GM12878 (cell line): Measurements from ENCODE around the gene PNMA1. TPM values are rescaled to one million over a fixed set of nuclear protein-coding genes. Genes with fewer than 3 reads are reported as not detected.

Source experiments
- ATF2 ChIP-seq: IDR thresholded peaks from 2 replicates; pipeline ENCODE4 v1.6.1; 2012; ENCODE audit warnings: low read length, inconsistent platforms
- CBFB ChIP-seq: IDR thresholded peaks from 2 replicates; pipeline ENCODE4 v1.6.1; 2016; ENCODE audit warnings: antibody characterized with exemption, low read depth
- CBX5 ChIP-seq: sonication (generic); IDR thresholded peaks from 2 replicates; pipeline ENCODE4 v1.6.1; 2016; ENCODE audit warnings: low read depth, moderate library complexity, mild to moderate bottlenecking, inconsistent platforms
- CHD1 ChIP-seq: IDR thresholded peaks from 2 replicates; pipeline ENCODE4 v1.6.1; 2012; ENCODE audit warnings: low read depth, low read length, improper control_type of control experiment
- E2F4 ChIP-seq: IDR thresholded peaks from 2 replicates; pipeline ENCODE4 v1.6.1; 2012; ENCODE audit warnings: low read depth, low read length, improper control_type of control experiment
- EZH2 ChIP-seq: IDR thresholded peaks from 2 replicates; pipeline ENCODE4 v1.6.1; 2012; ENCODE audit warnings: low read depth, mild to moderate bottlenecking, control low read depth, inconsistent platforms, low read length, borderline replicate concordance; ENCODE audit not compliant: control insufficient read depth
- GATAD2B ChIP-seq: fragments of 450-650 bp; conservative IDR thresholded peaks from 2 replicates; pipeline ENCODE4 v1.6.1; 2017; ENCODE audit warnings: low read depth, mild to moderate bottlenecking, moderate library complexity
- IRF3 ChIP-seq: fragments of 450-650 bp; IDR thresholded peaks from 2 replicates; pipeline ENCODE4 v1.6.1; 2014; ENCODE audit warnings: mild to moderate bottlenecking
- IRF4 ChIP-seq: IDR thresholded peaks from 2 replicates; pipeline ENCODE4 v1.6.1; 2011; ENCODE audit warnings: low read depth, low read length
- JUND ChIP-seq: IDR thresholded peaks from 2 replicates; pipeline ENCODE4 v1.6.1; 2012; ENCODE audit warnings: low read depth, mild to moderate bottlenecking, low read length, improper control_type of control experiment, moderate library complexity
- NBN ChIP-seq: fragments of 450-650 bp; IDR thresholded peaks from 2 replicates; pipeline ENCODE4 v1.6.1; 2016
- NR2C1 ChIP-seq: fragments of 450-650 bp; IDR thresholded peaks from 2 replicates; pipeline ENCODE4 v1.6.1; 2017; ENCODE audit warnings: antibody characterized with exemption, mild to moderate bottlenecking, moderate library complexity
- POLR2A ChIP-seq: IDR thresholded peaks from 2 replicates; pipeline ENCODE4 v1.6.1; 2011; ENCODE audit warnings: low read depth, mild to moderate bottlenecking, low read length
- REST ChIP-seq: IDR thresholded peaks from 2 replicates; pipeline ENCODE4 v1.6.1; 2012; ENCODE audit warnings: mild to moderate bottlenecking, low read depth, low read length
- SPI1 ChIP-seq: IDR thresholded peaks from 2 replicates; pipeline ENCODE4 v1.6.1; 2011; ENCODE audit warnings: low read depth, mild to moderate bottlenecking, low read length, moderate library complexity, borderline replicate concordance; ENCODE audit not compliant: insufficient read depth
- SRF ChIP-seq, 2 experiments: IDR thresholded peaks; 2 replicates each; pipeline ENCODE4 v1.6.1; 2011; ENCODE audit warnings: low read depth in 2 of 2, low read length in 2 of 2, mild to moderate bottlenecking in 1 of 2, moderate library complexity in 1 of 2
- SUPT20H ChIP-seq: IDR thresholded peaks from 2 replicates; pipeline ENCODE4 v1.6.1; 2011; ENCODE audit warnings: low read depth, mild to moderate bottlenecking, low read length, moderate library complexity, borderline replicate concordance; ENCODE audit not compliant: control insufficient read depth
- TCF3 ChIP-seq: IDR thresholded peaks from 2 replicates; pipeline ENCODE4 v1.6.1; 2012; ENCODE audit warnings: low read depth, mild to moderate bottlenecking, low read length, borderline replicate concordance; ENCODE audit not compliant: insufficient read depth
- ZBED1 ChIP-seq: IDR thresholded peaks from 2 replicates; pipeline ENCODE4 v1.6.1; 2016; ENCODE audit warnings: borderline replicate concordance
- ZBTB11 ChIP-seq: fragments of 450-650 bp; formaldehyde crosslinking; IDR thresholded peaks from 2 replicates; pipeline ENCODE4 v1.5.0; 2022; ENCODE audit warnings: mild to moderate bottlenecking, missing genetic modification characterization
- ZNF274 ChIP-seq: IDR thresholded peaks from one replicate; pipeline ENCODE4 v1.8.0; 2011; ENCODE audit not compliant: insufficient read length, insufficient read depth
- polyA plus RNA-seq, 11 experiments: library from polyadenylated mRNA; depleted of rRNA in 4 of 11; unstranded in 6 of 11; stranded (reverse) in 5 of 11; fragments of >200 nt; fragmentation: Nextera tagmentation in 4 of 11; fragmentation: Illumina TruSeq in 1 of 11; extraction: Ambion mirVana in 4 of 11; extraction: Trizol in 1 of 11; gene quantifications; 1 replicate in 1 of 11; 2 replicates in 10 of 11; pipeline versions ENCODE4 v1.2.1 to v1.2.3, GENCODE V29; 2011 to 2016; ENCODE audit warnings: inconsistent platforms in 2 of 11, missing spikeins in 2 of 11, low read depth in 1 of 11
- total RNA-seq, 4 experiments: library from RNA; depleted of rRNA in 3 of 4; stranded (reverse); fragments of >200 nt in 3 of 4; fragmentation: Illumina TruSeq in 1 of 4; extraction: Trizol in 1 of 4; gene quantifications; 2 replicates each; pipeline versions ENCODE4 v1.2.1 to v1.2.3, GENCODE V29; 2013 to 2021

Gene PNMA1
- total and polyA plus RNA-seq, 10 of the 15 experiments (the other 5 are each of a cell fraction or from before 2014, with no cell fraction given), result 1.8 to 39.3 (median 11.1) TPM

GRCh38 chr14:73762375-73762822, 48.2 kb upstream of the PNMA1 start (continued):
- TF ChIP-seq EZH2 (no peak), IRF4 (peak; percentile 93), POLR2A (0 out of 2 replicates have a peak, but pooled peaks have one; percentile 44), CHD1 (no peak), SRF (IDR thresholded peaks at IDR 0.05; ENCODE audit: low read depth in 2 of 2, low read length in 2 of 2) (0 out of 4 replicates have a peak, but pooled peaks of 1 of the 2 experiments have one; percentile 56), TCF3 (0 out of 2 replicates have a peak, but pooled peaks have one; percentile 26), SUPT20H (no peak), NBN (peak; percentile 61), ZNF274 (no peak), E2F4 (no peak), ATF2 (no peak), CBX5 (no peak), JUND (peak; percentile 69), ZBED1 (peak; percentile 83; the same call in 1 of the 2 replicates), GATAD2B (peak; percentile 52; the same call in 1 of the 2 replicates), NR2C1 (0 out of 2 replicates have a peak, but pooled peaks have one; percentile 23), REST (no peak), CBFB (no peak; the same call in 1 of the 2 replicates), IRF3 (no peak), SPI1 (peak; percentile 21; the same call in 1 of the 2 replicates), ZBTB11 (CRISPR knock-in tag) (no peak)
